H1 (cell line): ENCODE data around the gene SRRM4. TPM values are rescaled to one million over a fixed set of nuclear protein-coding genes. Genes with fewer than 3 reads are reported as not detected.

Experiments
- CBX5 ChIP-seq: fragments of 300-800, 300-1000 bp; sonication (generic); IDR thresholded peaks from 2 replicates; pipeline ENCODE4 v1.7.1; 2016; ENCODE audit warnings: antibody characterized with exemption, low read length, low read depth
- EP300 ChIP-seq, 2 experiments: IDR thresholded peaks; 1 replicate in 1 of 2; 2 replicates in 1 of 2; pipeline ENCODE4 v1.6.1; 2011 to 2012; ENCODE audit warnings: low read depth in 2 of 2, low read length in 2 of 2, mild to moderate bottlenecking in 2 of 2, borderline replicate concordance in 1 of 2, inconsistent platforms in 1 of 2, moderate library complexity in 1 of 2
- HDAC2 ChIP-seq, 2 experiments: fragments of 300-600 bp in 1 of 2; sonication (generic) in 1 of 2; IDR thresholded peaks; 2 replicates each; pipeline ENCODE4 v1.6.1; 2011 to 2012; ENCODE audit warnings: low read depth in 2 of 2, low read length in 2 of 2, mild to moderate bottlenecking in 2 of 2, moderate library complexity in 2 of 2, borderline replicate concordance in 1 of 2, inconsistent platforms in 1 of 2
- TAF7 ChIP-seq: optimal IDR thresholded peaks from 2 replicates; pipeline ENCODE3; 2011; ENCODE audit warnings: low read depth, mild to moderate bottlenecking, inconsistent platforms, low read length, moderate library complexity, borderline replicate concordance
- TCF12 ChIP-seq: IDR thresholded peaks from 2 replicates; pipeline ENCODE4 v1.6.1; 2011; ENCODE audit warnings: low read depth, mild to moderate bottlenecking, low read length
- polyA plus RNA-seq, 7 experiments: library from polyadenylated mRNA; depleted of rRNA in 3 of 7; stranded (reverse) in 5 of 7; unstranded in 2 of 7; fragments of >200 nt in 5 of 7; fragments of 200-250 nt in 2 of 7; gene quantifications; 1 replicate in 5 of 7; 2 replicates in 1 of 7; 4 replicates in 1 of 7; pipeline versions ENCODE4 v1.2.1 to v1.2.3, GENCODE V29; 2011 to 2013; ENCODE audit warnings: missing spikeins in 2 of 7, mixed read lengths in 2 of 7
- total RNA-seq: library from RNA; stranded (reverse); fragmentation: NEBNext Ultra II Directional; extraction: Animal tissue kit (Norgen Biotek cat#: 25700); gene quantifications from 2 replicates; pipeline ENCODE4 v1.2.1, GENCODE V29; 2021
- TF ChIP-seq, protein P1 (sequence below): fragments of 300-600 bp; sonication (generic); IDR thresholded peaks from 2 replicates; pipeline ENCODE4 v1.7.1; 2012; ENCODE audit warnings: low read length, moderate library complexity, mild to moderate bottlenecking, inconsistent platforms; ENCODE audit not compliant: insufficient replicate concordance

The SRRM4 gene
- total and polyA plus RNA-seq, 2 of the 8 experiments (the other 6 are each of a cell fraction or from before 2014, with no cell fraction given), result 0.53 to 1.1 TPM

GRCh38 chr12:119113496-119113986 lies 132.2 kb downstream of the SRRM4 start (continued):
- TF ChIP-seq, protein P1, sequence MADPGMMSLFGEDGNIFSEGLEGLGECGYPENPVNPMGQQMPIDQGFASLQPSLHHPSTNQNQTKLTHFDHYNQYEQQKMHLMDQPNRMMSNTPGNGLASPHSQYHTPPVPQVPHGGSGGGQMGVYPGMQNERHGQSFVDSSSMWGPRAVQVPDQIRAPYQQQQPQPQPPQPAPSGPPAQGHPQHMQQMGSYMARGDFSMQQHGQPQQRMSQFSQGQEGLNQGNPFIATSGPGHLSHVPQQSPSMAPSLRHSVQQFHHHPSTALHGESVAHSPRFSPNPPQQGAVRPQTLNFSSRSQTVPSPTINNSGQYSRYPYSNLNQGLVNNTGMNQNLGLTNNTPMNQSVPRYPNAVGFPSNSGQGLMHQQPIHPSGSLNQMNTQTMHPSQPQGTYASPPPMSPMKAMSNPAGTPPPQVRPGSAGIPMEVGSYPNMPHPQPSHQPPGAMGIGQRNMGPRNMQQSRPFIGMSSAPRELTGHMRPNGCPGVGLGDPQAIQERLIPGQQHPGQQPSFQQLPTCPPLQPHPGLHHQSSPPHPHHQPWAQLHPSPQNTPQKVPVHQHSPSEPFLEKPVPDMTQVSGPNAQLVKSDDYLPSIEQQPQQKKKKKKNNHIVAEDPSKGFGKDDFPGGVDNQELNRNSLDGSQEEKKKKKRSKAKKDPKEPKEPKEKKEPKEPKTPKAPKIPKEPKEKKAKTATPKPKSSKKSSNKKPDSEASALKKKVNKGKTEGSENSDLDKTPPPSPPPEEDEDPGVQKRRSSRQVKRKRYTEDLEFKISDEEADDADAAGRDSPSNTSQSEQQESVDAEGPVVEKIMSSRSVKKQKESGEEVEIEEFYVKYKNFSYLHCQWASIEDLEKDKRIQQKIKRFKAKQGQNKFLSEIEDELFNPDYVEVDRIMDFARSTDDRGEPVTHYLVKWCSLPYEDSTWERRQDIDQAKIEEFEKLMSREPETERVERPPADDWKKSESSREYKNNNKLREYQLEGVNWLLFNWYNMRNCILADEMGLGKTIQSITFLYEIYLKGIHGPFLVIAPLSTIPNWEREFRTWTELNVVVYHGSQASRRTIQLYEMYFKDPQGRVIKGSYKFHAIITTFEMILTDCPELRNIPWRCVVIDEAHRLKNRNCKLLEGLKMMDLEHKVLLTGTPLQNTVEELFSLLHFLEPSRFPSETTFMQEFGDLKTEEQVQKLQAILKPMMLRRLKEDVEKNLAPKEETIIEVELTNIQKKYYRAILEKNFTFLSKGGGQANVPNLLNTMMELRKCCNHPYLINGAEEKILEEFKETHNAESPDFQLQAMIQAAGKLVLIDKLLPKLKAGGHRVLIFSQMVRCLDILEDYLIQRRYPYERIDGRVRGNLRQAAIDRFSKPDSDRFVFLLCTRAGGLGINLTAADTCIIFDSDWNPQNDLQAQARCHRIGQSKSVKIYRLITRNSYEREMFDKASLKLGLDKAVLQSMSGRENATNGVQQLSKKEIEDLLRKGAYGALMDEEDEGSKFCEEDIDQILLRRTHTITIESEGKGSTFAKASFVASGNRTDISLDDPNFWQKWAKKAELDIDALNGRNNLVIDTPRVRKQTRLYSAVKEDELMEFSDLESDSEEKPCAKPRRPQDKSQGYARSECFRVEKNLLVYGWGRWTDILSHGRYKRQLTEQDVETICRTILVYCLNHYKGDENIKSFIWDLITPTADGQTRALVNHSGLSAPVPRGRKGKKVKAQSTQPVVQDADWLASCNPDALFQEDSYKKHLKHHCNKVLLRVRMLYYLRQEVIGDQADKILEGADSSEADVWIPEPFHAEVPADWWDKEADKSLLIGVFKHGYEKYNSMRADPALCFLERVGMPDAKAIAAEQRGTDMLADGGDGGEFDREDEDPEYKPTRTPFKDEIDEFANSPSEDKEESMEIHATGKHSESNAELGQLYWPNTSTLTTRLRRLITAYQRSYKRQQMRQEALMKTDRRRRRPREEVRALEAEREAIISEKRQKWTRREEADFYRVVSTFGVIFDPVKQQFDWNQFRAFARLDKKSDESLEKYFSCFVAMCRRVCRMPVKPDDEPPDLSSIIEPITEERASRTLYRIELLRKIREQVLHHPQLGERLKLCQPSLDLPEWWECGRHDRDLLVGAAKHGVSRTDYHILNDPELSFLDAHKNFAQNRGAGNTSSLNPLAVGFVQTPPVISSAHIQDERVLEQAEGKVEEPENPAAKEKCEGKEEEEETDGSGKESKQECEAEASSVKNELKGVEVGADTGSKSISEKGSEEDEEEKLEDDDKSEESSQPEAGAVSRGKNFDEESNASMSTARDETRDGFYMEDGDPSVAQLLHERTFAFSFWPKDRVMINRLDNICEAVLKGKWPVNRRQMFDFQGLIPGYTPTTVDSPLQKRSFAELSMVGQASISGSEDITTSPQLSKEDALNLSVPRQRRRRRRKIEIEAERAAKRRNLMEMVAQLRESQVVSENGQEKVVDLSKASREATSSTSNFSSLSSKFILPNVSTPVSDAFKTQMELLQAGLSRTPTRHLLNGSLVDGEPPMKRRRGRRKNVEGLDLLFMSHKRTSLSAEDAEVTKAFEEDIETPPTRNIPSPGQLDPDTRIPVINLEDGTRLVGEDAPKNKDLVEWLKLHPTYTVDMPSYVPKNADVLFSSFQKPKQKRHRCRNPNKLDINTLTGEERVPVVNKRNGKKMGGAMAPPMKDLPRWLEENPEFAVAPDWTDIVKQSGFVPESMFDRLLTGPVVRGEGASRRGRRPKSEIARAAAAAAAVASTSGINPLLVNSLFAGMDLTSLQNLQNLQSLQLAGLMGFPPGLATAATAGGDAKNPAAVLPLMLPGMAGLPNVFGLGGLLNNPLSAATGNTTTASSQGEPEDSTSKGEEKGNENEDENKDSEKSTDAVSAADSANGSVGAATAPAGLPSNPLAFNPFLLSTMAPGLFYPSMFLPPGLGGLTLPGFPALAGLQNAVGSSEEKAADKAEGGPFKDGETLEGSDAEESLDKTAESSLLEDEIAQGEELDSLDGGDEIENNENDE, result no peak
- TF ChIP-seq HDAC2 (IDR thresholded peaks at IDR 0.05; ENCODE audit: borderline replicate concordance in 1 of 2, low read depth in 2 of 2, low read length in 2 of 2) (no peak), CBX5 (no peak), TCF12 (no peak), EP300 (IDR thresholded peaks at IDR 0.05; ENCODE audit: borderline replicate concordance in 1 of 2, low read depth in 2 of 2, low read length in 2 of 2) (no peak), TAF7 (no peak)
